ENCODE data around the gene UHRF2. TPM values are rescaled to one million over a fixed set of nuclear protein-coding genes. Genes with fewer than 3 reads are reported as not detected.

The UHRF2 gene
- polyA plus RNA-seq, 3 donors = 1.6 to 36.4 (median 7.7) TPM

GRCh38 chr9:6418764-6419163 is 5.8 kb downstream of the UHRF2 start:
- Mint-ChIP-seq H3K36me3 (peaks cover 21 to 23% of the 10 kb centered on the region in 2 donors), H3K9me3 (peaks cover 0 to 2% (median 0%) of the 10 kb centered on the region in 7 donors), H3K27me3 (ENCODE audit: low read depth in 3 of 3) (no peaks in the 10 kb centered on the region), H3K27ac (peak overlapping the region in 2 of 7 donors; percentile 42 to 43), H3K4me3 (no peak overlapping the region), H3K4me1 (peaks cover 53% of the 10 kb centered on the region)
- H2AFZ ChIP-seq (ENCODE audit: insufficient read depth, low read depth, low read length, poor library complexity, severe bottlenecking) = no peak overlapping the region
- no peak overlapping the region for H3K27ac ChIP-seq (ENCODE audit: low read depth in 1 of 2, low read length in 2 of 2)
- H3K27me3 ChIP-seq (ENCODE audit: control insufficient read depth in 2 of 2, insufficient read depth in 2 of 2, low read length in 2 of 2) = no peaks in the 10 kb centered on the region
- peaks cover 30 to 51% of the 10 kb centered on the region in 2 donors for H3K4me1 ChIP-seq (ENCODE audit: control insufficient read depth in 1 of 2, insufficient read depth in 2 of 2, low read length in 2 of 2)
- no peak overlapping the region for H3K4me3 ChIP-seq (replicated peaks in 1 of 3; ENCODE audit: low read depth in 2 of 3, low read length in 3 of 3)
- intact Hi-C loops (cut with micrococcal nuclease) = loop anchor here in 1 of 2 donors (10.0 kb wide), 1 partner anchor 336 kb away; the partner anchor contains the start of gene KDM4C
- peaks cover 2 to 18% of the 10 kb centered on the region in 2 donors for H3K36me3 ChIP-seq (replicated peaks in 1 of 2; ENCODE audit: control insufficient read depth in 1 of 2, insufficient read depth in 2 of 2, low read length in 2 of 2)
- H3K4me2 ChIP-seq (replicated peaks; ENCODE audit: extremely low read depth, low read length, poor library complexity, severe bottlenecking) = no peak overlapping the region
- H3K9ac ChIP-seq (ENCODE audit: insufficient read depth, low read length, poor library complexity, severe bottlenecking) = no peak overlapping the region
- H4K20me1 ChIP-seq (ENCODE audit: insufficient read depth, low read length) = peaks cover 83% of the 10 kb centered on the region
- DNase-seq = no peak
- H3K9me3 ChIP-seq (replicated peaks in 1 of 2; ENCODE audit: control insufficient read depth in 1 of 2, insufficient read depth in 1 of 2, low read length in 2 of 2) = no peaks in the 10 kb centered on the region
- WGBS (ENCODE audit: insufficient coverage) = 86% methylated on average over 2 of the region's 3 CpGs
- H3K79me2 ChIP-seq (ENCODE audit: insufficient read depth, low read length) = peaks cover 100% of the 10 kb centered on the region
- TF ChIP-seq CTCF (IDR thresholded peaks at IDR 0.05) = no peak

DNA sequence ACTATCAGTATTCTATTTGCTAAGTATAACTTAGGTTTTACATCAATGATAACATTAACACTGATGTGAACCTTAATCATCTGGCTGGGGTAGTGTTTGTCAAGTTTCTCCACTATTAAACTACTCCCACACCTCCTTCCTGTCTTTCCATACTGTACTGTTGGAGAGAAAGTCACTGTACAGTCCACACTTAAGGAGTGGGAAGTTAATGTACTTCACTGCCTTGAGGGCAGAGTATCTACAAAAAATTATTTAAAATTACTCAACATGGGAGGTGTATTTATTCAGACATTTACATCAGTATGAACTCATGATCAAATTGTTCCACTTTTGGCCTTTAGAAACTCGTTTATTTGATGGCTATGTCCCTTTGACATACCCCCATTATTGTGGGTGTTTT is 11.9 kb downstream of the UHRF2 start:
- H3K27me3 ChIP-seq (ENCODE audit: control insufficient read depth in 2 of 2, insufficient read depth in 2 of 2, low read length in 2 of 2) = no peaks in the 10 kb centered on the region
- Mint-ChIP-seq H3K36me3 (peaks cover 29 to 30% of the 10 kb centered on the region in 2 donors), H3K9me3 (peaks cover 0 to 2% (median 0%) of the 10 kb centered on the region in 7 donors), H3K4me3 (no peak overlapping the region), H3K27ac (peak overlapping the region in 1 of 7 donors; percentile 38), H3K4me1 (peaks cover 25% of the 10 kb centered on the region), H3K27me3 (ENCODE audit: low read depth in 3 of 3) (no peaks in the 10 kb centered on the region)
- peak overlapping the region in 1 of 2 donors; percentile 1 for H3K27ac ChIP-seq (ENCODE audit: low read depth in 1 of 2, low read length in 2 of 2)
- peaks cover 83% of the 10 kb centered on the region for H4K20me1 ChIP-seq (ENCODE audit: insufficient read depth, low read length)
- peaks cover 2 to 38% of the 10 kb centered on the region in 2 donors for H3K36me3 ChIP-seq (replicated peaks in 1 of 2; ENCODE audit: control insufficient read depth in 1 of 2, insufficient read depth in 2 of 2, low read length in 2 of 2)
- H3K9me3 ChIP-seq (replicated peaks in 1 of 2; ENCODE audit: control insufficient read depth in 1 of 2, insufficient read depth in 1 of 2, low read length in 2 of 2) = no peaks in the 10 kb centered on the region
- H3K4me1 ChIP-seq (ENCODE audit: control insufficient read depth in 1 of 2, insufficient read depth in 2 of 2, low read length in 2 of 2) = peaks cover 15 to 16% of the 10 kb centered on the region in 2 donors
- H3K4me3 ChIP-seq (replicated peaks in 1 of 3; ENCODE audit: low read depth in 2 of 3, low read length in 3 of 3) = no peak overlapping the region
- no CpG with 5 or more reads among the region's 1 CpG for WGBS (ENCODE audit: insufficient coverage)
- no peak overlapping the region for H3K4me2 ChIP-seq (replicated peaks; ENCODE audit: extremely low read depth, low read length, poor library complexity, severe bottlenecking)
- DNase-seq = no peak
- TF ChIP-seq CTCF (IDR thresholded peaks at IDR 0.05) = no peak
- H2AFZ ChIP-seq (ENCODE audit: insufficient read depth, low read depth, low read length, poor library complexity, severe bottlenecking) = no peak overlapping the region
- H3K9ac ChIP-seq (ENCODE audit: insufficient read depth, low read length, poor library complexity, severe bottlenecking) = no peak overlapping the region
- peaks cover 100% of the 10 kb centered on the region for H3K79me2 ChIP-seq (ENCODE audit: insufficient read depth, low read length)
- intact Hi-C loops (cut with micrococcal nuclease) = no loop called here
